Measurements from ENCODE around the gene PIK3R3.

The PIK3R3 gene

DNA sequence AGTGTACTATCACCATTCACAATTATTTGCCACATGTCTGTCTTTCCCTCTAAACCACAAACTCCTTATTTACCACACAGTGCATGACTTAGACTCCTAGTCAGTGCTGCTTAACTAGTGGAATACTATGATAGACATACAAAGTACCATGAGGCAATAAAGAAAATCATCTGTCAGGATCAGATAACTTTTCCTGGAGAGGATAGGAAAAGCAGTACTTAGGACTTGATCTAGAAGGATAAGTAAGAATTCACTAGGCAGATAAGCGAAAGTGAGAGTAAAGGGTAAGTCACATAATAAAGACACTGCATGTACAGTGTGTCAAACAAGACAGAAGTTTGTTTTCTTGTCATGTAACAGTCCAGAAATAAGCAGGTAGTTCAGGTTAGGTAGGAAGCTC, 21.3 kb upstream of the PIK3R3 start:
- DNase-seq = no peak

DNA sequence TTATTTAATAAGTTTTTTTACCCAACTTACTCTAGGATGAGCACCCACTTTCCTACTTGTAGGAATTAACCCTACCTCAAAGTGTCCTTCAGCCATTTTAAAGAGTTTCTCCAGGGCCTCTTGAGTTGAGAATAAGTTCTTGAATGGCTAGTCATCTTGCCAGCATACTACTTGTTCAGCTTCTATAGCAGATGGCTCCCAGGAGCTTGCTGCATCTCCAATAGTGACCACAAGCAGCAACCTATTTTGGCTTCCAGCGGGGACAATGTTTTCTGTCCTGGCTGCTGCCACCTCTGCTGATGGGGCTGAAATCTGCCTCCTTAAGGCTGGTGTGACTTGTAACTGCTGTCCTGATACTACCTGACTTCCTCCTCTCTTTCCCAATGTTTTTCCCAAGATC, 20.8 kb upstream of the PIK3R3 start:
- DNase-seq = no peak

DNA sequence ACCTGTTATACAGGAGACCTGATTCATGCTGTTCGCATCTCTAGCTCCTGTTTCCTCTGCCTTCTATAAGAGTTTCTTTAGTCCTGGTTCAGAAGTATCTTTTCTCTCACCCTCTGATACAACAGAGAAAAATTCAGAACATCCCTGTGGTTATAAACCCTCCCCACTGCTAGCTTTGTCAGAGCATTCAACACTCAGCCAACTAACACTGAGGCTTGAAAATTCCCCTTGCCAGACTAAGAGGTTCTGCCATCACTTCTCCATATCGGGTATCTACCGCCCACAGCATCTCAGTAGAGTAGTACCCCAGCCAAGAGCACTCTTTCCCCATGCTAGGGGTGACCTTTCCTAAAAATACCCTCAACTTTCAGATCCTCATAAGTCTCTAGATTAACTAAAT, 19.6 kb upstream of the PIK3R3 start:
- DNase-seq = no peak

DNA sequence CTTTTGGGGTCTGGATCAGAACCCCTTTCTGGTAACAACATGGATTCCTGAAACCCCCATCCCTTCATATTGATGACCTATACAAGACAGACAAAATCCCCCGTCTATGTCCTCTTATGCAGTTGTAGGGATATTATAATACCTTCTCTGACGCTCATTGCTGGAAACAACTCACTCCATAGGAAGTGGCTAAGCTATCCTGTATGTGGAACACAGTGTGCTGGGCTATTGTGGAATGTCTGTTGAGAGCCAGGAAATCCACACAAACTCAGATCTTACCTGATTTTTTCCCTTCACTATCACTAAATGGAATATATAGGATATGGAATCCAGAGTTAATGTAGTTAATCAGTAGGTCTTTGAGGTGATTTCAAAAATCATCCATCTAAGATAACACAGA, 17.7 kb upstream of the PIK3R3 start:
- no peak for DNase-seq

DNA sequence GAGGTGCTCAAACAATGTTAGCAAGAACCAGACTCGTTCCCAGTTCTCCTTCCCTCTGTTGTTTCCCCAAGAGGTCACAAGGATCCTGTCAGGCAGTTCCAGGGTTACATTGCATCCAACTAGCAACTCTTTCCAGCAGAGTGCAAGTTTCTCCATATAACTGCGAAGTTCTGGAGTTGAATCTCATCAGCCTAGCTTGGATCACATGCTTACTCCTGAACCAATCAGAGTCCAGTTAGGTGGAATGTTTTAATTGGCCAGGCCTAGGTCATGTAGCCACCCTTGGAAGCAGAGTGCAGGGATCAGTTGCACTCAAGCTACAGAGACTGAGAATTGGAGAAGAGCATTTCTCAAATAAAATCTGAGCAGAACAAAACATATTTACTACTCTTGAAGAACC, 15.9 kb upstream of the PIK3R3 start:
- no peak for DNase-seq

DNA sequence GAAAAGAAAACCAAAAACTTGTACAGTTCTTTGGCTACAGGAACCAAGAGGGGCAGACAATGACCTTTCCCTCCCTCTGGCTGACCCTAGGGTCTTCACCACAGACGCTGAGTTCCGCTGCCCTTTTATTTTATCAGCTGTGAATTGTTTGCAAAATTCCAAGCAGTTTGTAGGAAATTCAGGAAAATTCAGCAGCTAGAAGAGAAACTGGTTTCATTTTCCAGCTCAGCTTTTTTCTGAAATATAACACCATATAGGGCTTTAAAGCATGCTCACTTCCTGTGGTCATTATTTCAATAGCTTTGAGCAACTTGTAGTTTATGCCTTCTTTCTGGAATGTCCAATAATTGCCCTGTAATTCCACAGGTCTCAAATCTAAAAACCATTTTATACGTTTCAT, 5.5 kb upstream of the PIK3R3 start:
- DNase-seq = no peak

DNA sequence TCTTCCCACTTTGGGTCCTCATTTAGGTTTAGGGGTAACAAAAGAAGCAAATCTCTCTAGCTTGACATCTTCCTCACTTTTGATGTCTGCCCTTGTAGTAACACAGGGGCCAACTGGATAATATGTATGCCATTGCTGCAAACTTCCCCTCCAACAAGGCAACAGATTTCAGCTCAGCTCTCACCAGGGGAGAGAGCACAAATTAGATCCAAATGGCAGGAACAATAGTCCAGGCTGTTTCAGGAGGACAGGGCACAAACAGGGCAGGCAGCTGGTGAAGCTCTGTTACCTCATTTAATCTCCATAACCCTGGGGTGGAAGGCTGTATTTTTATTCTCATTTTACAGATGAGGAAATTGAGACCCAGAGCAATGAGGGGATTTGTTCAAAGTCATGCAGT, 4.3 kb upstream of the PIK3R3 start:
- no peak for DNase-seq

DNA sequence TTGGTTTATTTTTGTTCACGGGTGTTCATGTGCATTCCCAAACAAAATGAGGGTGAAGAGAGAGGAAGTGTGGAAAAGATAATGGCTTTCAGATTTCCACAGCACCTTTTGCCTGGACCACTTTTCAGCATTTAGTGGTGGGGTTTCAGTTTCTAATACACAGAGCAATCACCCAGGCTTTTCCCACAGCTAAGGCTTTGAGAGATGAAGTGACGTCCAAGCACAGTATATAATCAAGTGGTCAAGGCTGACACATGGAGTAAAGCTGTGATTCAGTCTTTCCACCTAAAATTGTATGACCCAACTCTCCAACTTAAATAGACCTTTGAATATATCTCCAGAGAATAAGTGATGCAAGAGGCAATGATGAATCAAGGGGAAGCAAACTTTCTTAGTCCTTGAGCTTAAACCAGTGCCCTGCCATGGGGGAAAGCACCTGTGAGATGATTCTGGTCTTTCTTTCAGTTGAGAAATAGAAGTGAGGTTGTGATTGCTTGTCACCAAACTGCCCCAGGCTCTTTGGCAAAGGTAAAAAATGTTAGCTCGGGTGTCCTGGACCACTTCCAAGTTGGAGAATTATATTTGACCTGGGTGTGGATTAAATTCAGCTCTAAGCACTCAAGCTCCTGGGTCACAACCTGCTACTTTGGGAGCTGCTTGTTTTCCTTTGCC, 2.4 kb upstream of the PIK3R3 start:
- no peak for DNase-seq

DNA sequence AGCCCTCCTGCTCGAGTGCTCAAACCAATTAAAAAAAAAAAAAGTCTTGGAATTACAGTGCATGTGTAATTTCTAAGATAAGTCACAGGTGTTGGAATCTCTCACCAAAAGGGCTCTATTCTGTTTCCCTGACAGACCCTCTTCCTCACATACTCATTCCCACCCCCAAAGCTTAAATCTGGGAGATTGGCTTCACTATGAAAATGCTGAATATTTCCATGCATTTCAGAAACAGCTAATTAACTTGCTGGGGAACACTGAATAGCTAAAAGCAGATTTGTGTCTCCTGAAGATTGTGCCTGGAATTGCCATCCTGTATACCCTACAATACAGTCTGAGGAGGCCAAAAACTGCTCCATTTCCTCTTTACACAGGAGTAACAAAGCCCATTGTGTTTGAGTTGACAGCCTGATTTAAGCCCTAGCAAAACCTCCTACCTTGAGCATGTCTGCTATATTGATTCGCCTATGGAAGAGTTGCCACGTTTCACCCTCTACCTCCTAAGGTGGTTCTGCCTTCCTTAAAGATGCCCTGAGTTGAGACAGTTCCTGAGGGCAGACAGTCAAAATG, 1.4 kb upstream of the PIK3R3 start:
- DNase-seq = no peak

DNA sequence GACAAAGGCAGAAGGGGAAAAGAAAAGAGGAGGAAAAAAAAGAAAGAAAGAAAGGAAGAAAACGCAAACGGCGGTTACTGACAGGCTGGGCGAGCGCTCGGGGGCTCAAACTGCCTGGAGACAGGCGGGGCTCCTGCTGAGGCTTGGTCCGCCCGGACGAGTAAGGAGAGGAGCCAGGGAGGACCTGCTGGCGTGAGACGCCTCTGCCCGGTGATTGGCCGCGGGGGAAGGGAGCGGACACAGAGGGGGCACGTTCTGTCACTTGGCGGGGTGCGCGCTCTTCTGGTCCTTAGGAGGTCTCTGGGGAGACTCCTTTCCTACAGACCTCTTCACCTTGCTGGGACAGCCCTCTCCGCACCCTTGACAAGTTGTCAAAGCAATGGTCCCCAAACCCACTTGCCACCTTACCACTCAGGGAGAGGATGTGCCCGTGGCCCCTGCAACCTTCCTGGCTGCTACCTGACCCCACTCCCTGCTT, 791 bp upstream of the PIK3R3 start:
- DNase-seq = no peak

DNA sequence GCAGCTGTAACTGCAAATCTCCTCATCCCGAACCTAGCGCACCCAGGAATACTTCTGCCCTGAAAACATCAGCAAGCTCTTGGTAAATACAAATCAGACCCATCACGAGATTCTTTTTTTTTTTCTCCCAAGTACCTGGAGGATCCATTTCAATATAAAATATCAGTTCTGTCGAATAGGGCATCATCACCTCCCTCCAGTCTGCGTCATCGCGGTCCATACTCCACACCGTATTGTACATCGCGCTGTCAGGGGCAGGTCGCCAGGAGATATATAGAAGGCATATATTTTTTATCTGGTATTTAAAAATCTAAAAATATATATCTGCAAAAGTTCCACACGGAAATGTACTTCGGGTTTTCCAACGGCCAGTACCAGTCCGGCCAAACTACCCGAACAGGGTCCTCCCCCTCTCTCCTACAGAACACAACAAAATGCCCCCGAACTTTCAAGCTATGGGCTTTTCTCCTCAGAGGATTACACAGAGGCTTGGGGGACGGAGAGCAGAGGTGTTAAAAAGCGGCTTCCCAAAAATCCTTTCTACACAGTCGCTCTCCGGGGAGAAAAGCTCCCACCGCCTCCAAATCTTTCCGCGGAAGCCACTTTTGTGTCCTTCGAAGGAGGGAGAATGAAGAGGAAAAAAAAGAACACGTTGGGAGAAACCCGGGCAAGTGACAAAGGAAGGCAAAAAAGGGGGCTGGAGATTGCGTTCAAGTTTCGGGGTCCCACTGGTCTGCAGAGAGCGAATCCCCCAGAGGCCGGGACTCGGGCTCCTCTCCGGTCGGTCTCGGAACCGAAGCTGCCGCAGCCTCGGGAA, 509 bp downstream of the PIK3R3 start:
- DNase-seq = no peak

DNA sequence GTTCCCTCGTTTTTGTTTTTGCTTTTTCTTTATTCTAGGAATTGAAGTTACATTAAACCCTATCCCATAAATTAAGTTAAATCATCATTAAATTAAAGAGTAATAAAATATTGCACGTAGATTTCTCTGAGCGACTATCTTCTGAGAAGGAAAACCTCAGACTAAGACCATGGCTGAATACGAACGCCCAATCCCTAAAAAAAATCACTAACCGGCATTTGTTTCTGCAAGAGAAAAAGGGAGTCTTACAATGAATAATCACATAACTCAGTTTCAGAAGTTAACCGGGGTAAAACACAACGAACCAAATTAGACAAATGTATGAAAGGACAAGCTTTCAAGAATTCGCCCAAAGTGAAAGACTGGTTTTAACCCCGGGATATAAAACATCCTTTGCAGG, 1.3 kb downstream of the PIK3R3 start:
- DNase-seq = no peak

DNA sequence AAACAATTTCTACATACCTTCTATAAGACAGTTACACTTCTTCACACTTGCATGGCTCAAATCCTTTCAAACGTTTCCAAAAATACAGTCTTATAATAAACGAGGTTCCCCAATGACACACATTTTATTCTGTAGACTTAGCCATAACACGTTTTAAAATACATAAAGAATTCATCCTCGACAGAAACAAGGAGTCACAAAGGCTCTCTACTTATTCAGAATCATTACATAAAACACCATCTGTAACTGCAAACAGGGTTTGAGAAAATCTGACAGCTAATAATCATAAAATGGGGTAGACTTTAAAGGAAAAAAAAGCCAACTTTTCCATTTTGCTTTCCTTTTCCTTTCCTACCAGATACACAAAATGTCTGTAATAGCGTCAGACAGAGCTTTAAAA, 1.8 kb downstream of the PIK3R3 start:
- no peak for DNase-seq

DNA sequence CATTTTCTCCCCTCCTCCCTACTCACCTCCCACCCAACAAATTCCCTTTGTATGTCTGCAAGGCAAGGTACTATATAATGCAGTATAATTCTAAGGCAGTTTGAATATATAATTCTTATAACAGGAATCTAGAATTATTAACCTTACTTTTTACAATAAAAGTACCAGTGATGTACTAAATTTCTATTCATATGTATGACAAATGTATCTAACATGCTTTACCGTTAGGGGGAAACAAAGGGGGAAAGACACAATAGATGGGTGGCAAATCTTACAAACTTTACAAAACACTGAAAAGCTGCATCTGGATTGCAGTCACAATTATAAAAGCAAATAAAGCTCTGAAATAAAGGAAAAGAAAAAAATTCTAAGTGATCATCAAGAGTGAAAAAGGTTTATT, 2.3 kb downstream of the PIK3R3 start:
- DNase-seq = no peak

DNA sequence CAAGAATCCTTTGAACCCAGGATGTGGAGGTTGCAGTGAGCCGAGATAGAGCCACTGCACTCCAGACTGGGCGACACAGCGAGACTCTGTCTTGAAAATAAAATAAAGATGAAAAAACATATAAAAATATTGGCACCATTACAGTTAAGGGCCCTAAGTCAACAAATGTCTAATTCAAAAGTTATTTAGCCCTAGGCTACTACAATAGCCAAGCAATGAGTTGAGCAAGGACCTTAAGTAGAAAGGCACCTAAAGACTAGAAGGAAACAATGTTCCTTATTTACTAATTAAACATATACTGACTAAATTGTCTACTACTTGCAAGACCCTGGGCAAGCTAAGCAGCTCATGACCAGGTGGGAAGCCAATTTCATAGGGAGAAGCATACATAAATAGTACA, 4.1 kb downstream of the PIK3R3 start:
- DNase-seq = no peak

DNA sequence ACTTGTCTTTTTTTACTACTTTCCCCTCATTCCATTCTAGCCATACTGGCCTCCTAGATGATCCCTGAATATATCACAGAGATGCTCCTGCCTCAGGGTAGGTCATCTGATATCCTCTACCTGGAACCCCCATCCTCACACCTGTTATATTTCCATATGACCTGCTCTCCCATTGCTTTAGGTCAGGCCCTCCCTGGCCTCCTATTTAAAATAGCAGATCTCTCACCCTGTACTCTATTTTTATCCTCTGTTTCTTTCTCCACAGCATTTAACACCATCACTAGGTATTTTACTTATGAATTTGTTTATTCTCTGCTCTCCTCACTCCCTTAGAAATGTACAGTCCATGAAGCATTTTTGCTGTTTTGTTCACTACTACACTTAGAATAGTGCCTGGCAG, 13.6 kb downstream of the PIK3R3 start:
- no peak for DNase-seq

DNA sequence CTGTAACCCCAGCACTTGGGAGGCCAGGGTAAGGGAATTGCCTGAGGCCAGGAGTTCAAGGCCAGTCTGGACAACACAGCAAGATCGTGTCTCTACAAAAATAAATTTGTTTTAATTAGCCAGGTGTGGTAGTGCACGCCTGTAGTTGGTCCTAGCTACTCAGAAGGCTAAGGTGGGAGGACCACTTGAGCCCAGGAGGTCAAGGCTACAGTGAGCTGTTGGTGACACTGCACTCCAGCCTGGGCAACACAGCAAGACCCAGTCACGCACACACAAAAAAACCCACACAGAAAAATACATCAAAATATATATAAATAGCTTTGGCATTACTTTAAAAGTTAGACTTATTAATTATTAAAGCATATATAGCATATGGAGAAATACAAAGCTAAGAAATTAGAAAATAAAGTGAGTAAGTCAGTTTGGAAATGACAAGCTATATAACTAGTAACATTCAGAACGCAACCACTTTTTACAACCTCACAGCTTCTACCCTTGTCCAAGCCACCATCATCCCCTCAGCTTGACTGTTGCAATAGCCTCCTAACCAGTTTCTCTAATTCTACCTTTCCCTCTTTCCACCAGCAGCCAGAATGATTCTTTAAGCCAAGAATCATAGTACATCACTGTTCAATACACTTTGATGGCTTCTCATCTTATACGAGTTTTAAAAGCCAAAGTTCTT, 14.5 kb downstream of the PIK3R3 start:
- DNase-seq = no peak

DNA sequence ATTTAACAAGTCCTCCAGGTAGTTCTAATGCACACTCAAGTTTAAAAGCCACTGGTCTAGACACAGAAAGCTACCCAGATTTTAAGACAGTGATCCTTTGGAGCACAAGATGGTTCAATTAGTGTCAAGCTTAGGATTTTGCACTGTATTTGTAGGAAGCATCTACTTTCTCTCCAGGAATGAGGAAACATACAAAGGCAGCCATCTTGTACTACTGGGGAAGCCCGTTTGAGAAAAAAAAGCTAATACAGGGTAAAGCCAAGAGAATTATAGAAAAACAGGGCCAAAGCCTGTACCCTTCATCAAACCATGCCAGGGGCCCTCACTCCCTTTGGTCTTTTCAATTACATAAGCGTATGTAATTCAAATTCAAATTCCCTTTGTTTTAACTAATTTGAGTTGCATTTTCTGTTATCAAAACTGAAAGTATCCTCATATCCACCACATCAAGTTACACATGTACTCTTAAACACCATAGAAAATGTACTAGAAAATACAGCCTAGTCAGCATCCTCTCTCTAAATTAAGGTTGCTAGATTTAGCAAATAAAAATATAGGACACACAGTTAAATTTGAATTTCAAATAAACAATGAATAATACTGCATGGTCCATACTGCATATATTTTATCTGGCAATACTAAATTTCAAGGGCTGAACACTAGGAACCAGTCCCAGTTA, 17.4 kb downstream of the PIK3R3 start:
- no peak for DNase-seq

DNA sequence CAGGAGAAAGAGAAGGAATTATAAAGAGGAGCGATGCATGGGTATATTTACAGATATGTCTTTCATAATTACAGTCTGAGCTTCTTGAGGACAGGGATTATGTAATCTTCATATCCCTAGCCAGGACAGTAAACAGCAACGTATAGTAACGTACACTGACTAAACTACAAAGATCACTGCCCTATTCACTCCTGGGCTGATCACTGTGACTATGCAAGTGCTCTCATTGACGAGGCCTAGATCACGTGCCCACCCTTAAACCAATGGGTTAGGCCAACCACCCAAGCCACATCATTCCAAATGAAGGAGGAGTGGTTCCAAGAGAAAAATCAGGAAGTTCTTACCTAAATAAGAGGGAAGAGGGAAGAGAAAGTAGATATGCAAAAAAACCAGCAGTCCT, 18.5 kb downstream of the PIK3R3 start:
- DNase-seq = no peak

DNA sequence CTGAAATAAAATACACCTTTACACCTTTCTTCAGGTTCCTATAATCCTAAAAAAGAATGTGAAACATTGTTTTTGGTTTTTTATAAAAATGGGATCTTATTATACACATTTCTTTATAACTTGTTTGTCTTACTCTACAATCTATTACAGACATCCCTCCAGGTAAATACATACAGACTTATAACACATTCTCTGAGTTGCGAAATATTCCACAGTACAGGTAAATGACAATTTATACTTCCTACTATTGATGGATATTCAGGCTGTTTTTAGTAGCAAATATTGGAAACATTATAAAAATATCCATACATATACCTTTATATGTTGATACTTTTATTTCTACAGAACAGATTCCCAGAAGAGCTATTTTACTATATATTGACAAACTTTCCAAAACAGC, 20.3 kb downstream of the PIK3R3 start:
- DNase-seq = no peak

DNA sequence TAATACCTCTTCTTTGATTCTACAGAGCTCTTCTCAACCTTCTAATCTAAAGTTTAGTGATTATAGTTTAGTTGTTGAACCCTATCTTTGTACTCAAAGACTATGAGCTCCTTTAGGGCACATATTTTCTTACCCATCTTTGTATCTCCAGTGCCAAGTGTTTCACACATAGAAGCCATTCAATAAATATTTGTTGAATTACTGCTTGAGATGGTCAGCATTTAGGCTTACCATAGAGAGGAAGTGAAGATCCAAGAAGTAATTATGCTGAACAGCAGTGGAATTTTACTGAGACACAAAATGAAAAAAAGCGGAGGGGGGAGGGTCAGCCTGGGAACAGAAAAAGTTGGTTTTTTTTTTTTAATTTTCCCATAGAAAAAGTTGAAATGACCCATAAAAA, 21.9 kb downstream of the PIK3R3 start:
- DNase-seq = no peak

DNA sequence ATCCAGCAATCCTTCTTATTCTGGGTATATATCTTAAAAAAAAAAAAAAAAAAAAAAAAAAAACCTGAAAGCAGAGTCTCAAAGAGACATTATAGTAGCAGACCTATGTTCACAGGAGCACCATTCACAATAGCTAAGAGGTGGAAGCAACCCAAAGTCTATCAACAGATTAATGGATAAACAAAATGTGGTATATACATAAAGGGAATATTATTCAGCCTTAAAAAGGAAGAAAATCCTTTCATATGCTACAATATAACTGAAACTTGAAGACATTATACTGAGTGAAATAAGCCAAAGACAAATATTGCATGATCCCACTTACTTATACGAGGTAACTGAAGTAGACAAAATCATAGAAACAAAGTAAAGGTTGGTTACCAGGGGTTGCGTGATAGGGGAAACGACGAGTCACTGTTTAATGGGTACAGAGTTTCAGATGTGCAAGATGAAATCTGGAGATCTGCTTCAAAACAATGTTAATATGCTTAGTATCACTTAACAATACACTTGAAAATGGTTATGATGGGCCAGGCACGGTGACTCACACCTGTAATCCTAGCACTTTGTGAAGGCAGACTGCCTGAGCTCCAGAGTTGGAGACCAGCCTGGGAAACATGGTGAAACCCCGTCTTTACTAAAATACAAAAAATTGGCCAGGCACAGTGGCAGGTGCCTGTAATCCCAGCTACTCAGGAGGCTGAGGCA, 29.5 kb downstream of the PIK3R3 start:
- DNase-seq = no peak

DNA sequence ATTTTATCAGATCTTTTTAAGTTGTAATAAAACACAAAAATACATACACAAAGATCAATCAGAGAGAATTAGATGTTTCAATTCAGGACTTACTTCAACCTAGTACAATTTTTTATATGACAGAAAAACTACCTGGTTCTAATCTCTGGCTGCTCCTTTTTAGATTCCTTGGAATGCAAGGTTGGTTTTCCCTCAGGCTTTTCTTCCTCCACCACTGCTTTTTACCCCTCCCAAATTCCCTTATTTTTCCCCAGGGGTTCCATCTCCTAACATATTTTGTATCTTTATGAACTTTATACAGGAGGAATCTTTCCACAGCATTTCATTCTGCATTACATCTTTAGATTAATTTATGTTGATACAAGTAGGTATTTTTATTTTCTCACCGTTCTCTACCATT, 33.2 kb downstream of the PIK3R3 start:
- DNase-seq = no peak

Data from SIG-M5 (cell line).